Left lung (tissue), 10 donors: ENCODE results near the gene AUTS2. TPM values are rescaled to one million over a fixed set of nuclear protein-coding genes. Genes with fewer than 3 reads are reported as not detected.

Experiments
- ATAC-seq: fragments of 200-7000 bp; cut with Tn5 transposase; one replicate; pipeline ENCODE4 v1.9.1; 2020; ENCODE audit warnings: moderate library complexity
- DNase-seq, 4 donors: peaks; one replicate each; pipeline ENCODE4 v3.0.0-alpha.2; 2013 to 2020
- H3K27ac ChIP-seq, 2 donors: fragments of 200-600 bp; sonication (generic) in 1 of 2; one replicate each; pipeline versions ENCODE4 v1.5.0 to v1.8.0; 2020 to 2021
- H3K27me3 ChIP-seq, 2 donors: fragments of 200-600 bp; sonication (generic) in 1 of 2; one replicate each; pipeline versions ENCODE4 v1.5.0 to v1.8.0; 2020 to 2021
- H3K36me3 ChIP-seq, 2 donors: fragments of 200-600 bp; sonication (generic) in 1 of 2; one replicate each; pipeline versions ENCODE4 v1.5.0 to v1.8.0; 2020 to 2021
- H3K4me1 ChIP-seq, 2 donors: fragments of 200-600 bp; one replicate each; pipeline ENCODE4 v1.8.0; 2021
- H3K4me3 ChIP-seq, 2 donors: fragments of 200-600 bp; sonication (generic) in 1 of 2; one replicate each; pipeline versions ENCODE4 v1.5.0 to v1.8.0; 2020 to 2021; ENCODE audit warnings: mild to moderate bottlenecking in 1 of 2
- H3K9me3 ChIP-seq, 2 donors: fragments of 200-600 bp; sonication (generic) in 1 of 2; one replicate each; pipeline versions ENCODE4 v1.5.0 to v1.8.0; 2020 to 2021
- intact Hi-C, 2 donors: fragments of 100-400 bp; cut with DNase I; formaldehyde crosslinking; loops; one replicate each; pipeline versions ENCODE4 v1.11.2 to v1.14.2; 2022
- polyA plus RNA-seq, 6 donors: library from polyadenylated mRNA; unstranded; fragments of 120-200 nt; gene quantifications; one replicate each; pipeline ENCODE4 v1.2.1, GENCODE V29; 2013; ENCODE audit not compliant: insufficient read length in 6 of 6
- total RNA-seq, 2 donors: library from RNA; stranded (reverse); fragmentation: NEBNext Ultra II Directional; extraction: Animal tissue kit (Norgen Biotek cat#: 25700); gene quantifications; one replicate each; pipeline ENCODE4 v1.2.1, GENCODE V29; 2021
- TF ChIP-seq, protein P1 (sequence below), 2 donors: fragments of 200-600 bp; sonication (generic) in 1 of 2; IDR thresholded peaks; one replicate each; pipeline versions ENCODE4 v1.5.0 to v1.8.0; 2021; ENCODE audit warnings: antibody characterized with exemption in 2 of 2
- donor health status: DM: no; HTN: yes; CAD: no.
- donor health status: DM: no; HTN: no; CAD: no.

Gene AUTS2
- total and polyA plus RNA-seq, 8 donors: 40.4 to 119 (median 103) TPM

DNA sequence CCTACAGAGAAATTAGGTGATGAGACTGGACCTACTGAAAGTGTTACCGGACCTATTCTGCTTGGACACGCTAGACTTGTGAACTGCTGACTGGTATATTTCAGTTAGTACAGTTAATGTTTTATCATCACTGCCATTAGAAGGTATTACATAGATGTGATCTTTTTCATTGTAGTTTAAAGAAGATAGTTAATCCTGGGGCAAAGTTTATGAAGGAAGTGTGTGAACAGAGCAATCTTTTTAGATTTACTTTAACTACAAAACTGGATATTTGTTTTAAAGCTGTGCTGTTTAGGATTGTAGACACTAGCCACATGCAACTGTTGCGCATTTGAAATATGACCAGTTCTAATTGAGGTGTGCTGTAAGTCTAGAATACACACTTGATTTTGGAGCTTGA is 446.7 kb downstream of the AUTS2 start:
- Histone ChIP-seq H3K4me1 (no peaks in the 10 kb centered on the region), H3K27ac (no peak overlapping the region), H3K36me3 (no peaks in the 10 kb centered on the region), H3K27me3 (no peaks in the 10 kb centered on the region), H3K4me3 (no peak overlapping the region), H3K9me3 (no peaks in the 10 kb centered on the region)
- intact Hi-C loops: loop anchor here in 1 of 2 donors (5.0 kb wide), 1 partner anchor 117 kb away; no protein-coding TSS in a partner anchor
- no peak for DNase-seq
- no peak for ATAC-seq
- TF ChIP-seq, protein P1, sequence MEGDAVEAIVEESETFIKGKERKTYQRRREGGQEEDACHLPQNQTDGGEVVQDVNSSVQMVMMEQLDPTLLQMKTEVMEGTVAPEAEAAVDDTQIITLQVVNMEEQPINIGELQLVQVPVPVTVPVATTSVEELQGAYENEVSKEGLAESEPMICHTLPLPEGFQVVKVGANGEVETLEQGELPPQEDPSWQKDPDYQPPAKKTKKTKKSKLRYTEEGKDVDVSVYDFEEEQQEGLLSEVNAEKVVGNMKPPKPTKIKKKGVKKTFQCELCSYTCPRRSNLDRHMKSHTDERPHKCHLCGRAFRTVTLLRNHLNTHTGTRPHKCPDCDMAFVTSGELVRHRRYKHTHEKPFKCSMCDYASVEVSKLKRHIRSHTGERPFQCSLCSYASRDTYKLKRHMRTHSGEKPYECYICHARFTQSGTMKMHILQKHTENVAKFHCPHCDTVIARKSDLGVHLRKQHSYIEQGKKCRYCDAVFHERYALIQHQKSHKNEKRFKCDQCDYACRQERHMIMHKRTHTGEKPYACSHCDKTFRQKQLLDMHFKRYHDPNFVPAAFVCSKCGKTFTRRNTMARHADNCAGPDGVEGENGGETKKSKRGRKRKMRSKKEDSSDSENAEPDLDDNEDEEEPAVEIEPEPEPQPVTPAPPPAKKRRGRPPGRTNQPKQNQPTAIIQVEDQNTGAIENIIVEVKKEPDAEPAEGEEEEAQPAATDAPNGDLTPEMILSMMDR (IDR thresholded peaks at IDR 0.05): no peak

DNA sequence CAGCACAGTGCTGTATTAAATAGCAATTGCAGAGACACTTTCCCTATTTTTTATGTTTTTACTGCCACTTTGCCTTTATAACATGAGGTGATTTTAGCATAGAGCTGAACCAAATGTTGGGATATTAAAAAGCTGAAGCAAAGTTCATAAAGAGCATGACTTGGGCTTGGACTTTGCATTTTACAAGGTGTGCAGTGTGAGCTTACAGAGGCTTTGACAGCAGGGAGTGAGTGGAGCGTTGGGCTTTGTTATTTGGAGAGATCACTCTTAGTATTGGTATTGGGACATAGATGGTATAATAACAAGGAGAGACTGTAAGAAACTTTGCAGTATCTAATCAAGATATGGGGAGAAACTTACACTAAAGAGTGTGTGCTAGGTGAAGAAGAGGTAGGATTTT is 449.1 kb downstream of the AUTS2 start:
- TF ChIP-seq, protein P1 (IDR thresholded peaks at IDR 0.05): no peak
- intact Hi-C loops: no loop called here
- no peak for ATAC-seq

DNA sequence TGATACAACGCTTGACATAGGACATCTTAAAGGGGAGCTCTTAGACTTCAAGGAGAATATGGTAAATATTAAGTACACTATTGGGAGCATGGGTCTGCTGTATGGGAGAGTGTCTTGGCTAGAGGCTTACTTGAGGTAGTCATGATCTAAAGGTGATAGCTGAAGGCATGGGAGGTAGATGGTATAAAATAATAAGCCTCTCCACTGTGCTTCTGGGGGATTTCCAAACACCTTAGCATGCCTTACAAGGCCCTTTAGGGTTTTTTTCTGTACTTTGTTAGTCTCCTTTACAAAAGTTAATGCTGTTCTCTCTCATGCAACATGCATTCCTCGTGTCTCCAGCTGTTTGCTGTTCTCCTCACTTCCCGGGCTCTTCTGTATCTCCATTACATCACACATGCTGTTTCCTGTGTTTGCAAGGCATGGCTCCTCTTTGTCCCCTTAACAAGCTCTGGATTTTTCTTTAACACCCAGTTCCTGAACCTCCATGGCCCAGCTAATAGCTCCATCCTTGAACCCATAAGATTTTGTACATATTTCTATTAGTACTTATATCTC is 449.7 kb downstream of the AUTS2 start:
- no peak overlapping the region for H3K27ac ChIP-seq
- no peak overlapping the region for H3K4me3 ChIP-seq
- no peaks in the 10 kb centered on the region for H3K9me3 ChIP-seq
- H3K27me3 ChIP-seq: no peaks in the 10 kb centered on the region
- DNase-seq (peak in 2 of 4 donors; percentile 87 to 93), ATAC-seq (no peak)
- no peaks in the 10 kb centered on the region for H3K4me1 ChIP-seq
- intact Hi-C loops: no loop called here
- TF ChIP-seq, protein P1 (IDR thresholded peaks at IDR 0.05): no peak
- no peaks in the 10 kb centered on the region for H3K36me3 ChIP-seq

More for the DNA sequence above, 449.1 kb downstream of the AUTS2 start:
- Histone ChIP-seq H3K27me3 (no peaks in the 10 kb centered on the region), H3K36me3 (no peaks in the 10 kb centered on the region), H3K4me3 (no peak overlapping the region), H3K27ac (no peak overlapping the region), H3K4me1 (no peaks in the 10 kb centered on the region), H3K9me3 (no peaks in the 10 kb centered on the region)
- no peak for DNase-seq

DNA sequence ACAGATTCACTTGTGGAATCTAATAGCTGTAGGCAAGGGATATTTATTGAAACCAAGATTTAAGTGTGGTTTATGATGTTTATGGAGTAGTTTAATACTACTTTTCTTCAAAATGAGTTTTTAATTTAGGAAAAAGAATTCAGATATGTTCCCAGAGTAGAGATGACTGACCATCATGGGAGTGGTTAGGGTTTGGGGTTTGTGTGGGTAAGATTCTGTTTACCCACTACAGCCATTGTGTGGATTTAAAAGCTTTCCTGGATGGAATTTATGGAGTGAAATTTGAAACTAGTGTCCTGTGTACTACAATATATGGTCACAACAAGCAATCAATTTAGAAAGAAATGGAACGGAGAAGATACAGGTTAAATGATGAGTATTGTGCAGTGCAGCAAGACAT is 453.5 kb downstream of the AUTS2 start:
- TF ChIP-seq, protein P1 (IDR thresholded peaks at IDR 0.05): no peak

DNA sequence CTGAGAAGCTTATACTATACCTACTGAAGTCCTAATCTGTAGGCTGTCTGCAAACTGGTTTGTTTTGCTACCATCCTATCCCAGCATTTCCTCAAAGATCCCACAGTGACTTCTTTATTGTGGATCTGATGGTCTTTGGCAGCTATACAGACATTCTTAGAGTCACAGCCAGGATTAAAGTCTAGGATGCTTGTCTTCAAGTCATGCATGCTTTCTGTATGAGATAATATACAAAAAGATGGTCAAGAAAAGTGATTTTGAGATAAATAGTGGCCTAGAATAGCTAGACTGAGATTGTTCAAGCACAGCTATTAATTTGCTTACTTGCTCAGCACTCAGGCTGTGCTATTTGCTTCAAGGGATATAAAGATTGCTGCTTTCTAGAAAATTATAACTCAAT is 454.4 kb downstream of the AUTS2 start:
- H3K36me3 ChIP-seq: no peaks in the 10 kb centered on the region
- TF ChIP-seq, protein P1 (IDR thresholded peaks at IDR 0.05): no peak
- ATAC-seq (no peak), DNase-seq (no peak)
- no peak overlapping the region for H3K27ac ChIP-seq
- H3K4me3 ChIP-seq: no peak overlapping the region
- H3K27me3 ChIP-seq: no peaks in the 10 kb centered on the region
- intact Hi-C loops: no loop called here
- H3K9me3 ChIP-seq: no peaks in the 10 kb centered on the region
- no peaks in the 10 kb centered on the region for H3K4me1 ChIP-seq

More for the DNA sequence above, 453.5 kb downstream of the AUTS2 start:
- DNase-seq (no peak), ATAC-seq (no peak)
- Histone ChIP-seq H3K27ac (no peak overlapping the region), H3K4me3 (no peak overlapping the region), H3K4me1 (no peaks in the 10 kb centered on the region), H3K27me3 (no peaks in the 10 kb centered on the region), H3K9me3 (no peaks in the 10 kb centered on the region), H3K36me3 (no peaks in the 10 kb centered on the region)
- intact Hi-C loops: no loop called here
